VCaP (cell line): ENCODE measurements around the gene PDLIM1.

Source experiments
- H3K27ac ChIP-seq: fragments of 450-650 bp; 2 replicates; pipeline ENCODE4 v1.5.1; 2017
- CTCF ChIP-seq: fragments of 450-650 bp; conservative IDR thresholded peaks from 2 replicates; pipeline ENCODE4 v1.5.1; 2017; ENCODE audit warnings: mild to moderate bottlenecking, moderate library complexity

PDLIM1 gene

GRCh38 chr10:95290461-95291364 is at the start of gene PDLIM1:
Gene PDLIM1 (minus strand): TSS chr10:95291003. CDS start chr10:95290915, 88 bp downstream.
- TF ChIP-seq CTCF: peak; percentile 28; the same call in 1 of the 2 replicates
- peak within 1 kb of the TSS; percentile 47; the same call in 1 of the 2 replicates for H3K27ac ChIP-seq

- TF ChIP-seq CTCF: no peak
- no peak overlapping the region for H3K27ac ChIP-seq
These were observed 49.1 kb upstream of the PDLIM1 start for GRCh38 chr10:95339863-95340262.

GRCh38 chr10:95337423-95338160 is 46.8 kb upstream of the PDLIM1 start:
- no peak for TF ChIP-seq CTCF
- H3K27ac ChIP-seq: no peak overlapping the region

- no peak overlapping the region for H3K27ac ChIP-seq
- TF ChIP-seq CTCF: no peak
These were observed 45.9 kb upstream of the PDLIM1 start for GRCh38 chr10:95336702-95337101.

GRCh38 chr10:95335933-95336699 is 45.3 kb upstream of the PDLIM1 start:
- no peak overlapping the region for H3K27ac ChIP-seq
- TF ChIP-seq CTCF: no peak

- no peak for TF ChIP-seq CTCF
- H3K27ac ChIP-seq: no peak overlapping the region
These were observed 44.0 kb upstream of the PDLIM1 start for GRCh38 chr10:95334805-95335144.
